Measurements from ENCODE around the gene IL17RD. TPM values are rescaled to one million over a fixed set of nuclear protein-coding genes. Genes with fewer than 3 reads are reported as not detected.

The IL17RD gene
- total RNA-seq, 2 experiments from 2014 or later, result not detected

GRCh38 chr3:57120040-57120439, 45.1 kb downstream of the IL17RD start:
- Histone ChIP-seq H3K4me3 (ENCODE audit: low read length) (no peak overlapping the region), H3K36me3 (ENCODE audit: insufficient read depth, low read length) (no peaks in the 10 kb centered on the region), H3K4me1 (ENCODE audit: insufficient read depth, low read length) (no peaks in the 10 kb centered on the region), H3K27me3 (ENCODE audit: control insufficient read depth in 1 of 2, insufficient read depth in 2 of 2, low read length in 2 of 2) (peaks cover 0 to 2% of the 10 kb centered on the region in 2 experiments), H3K9me3 (ENCODE audit: control insufficient read depth in 1 of 2, insufficient read depth in 1 of 2, low read length in 2 of 2) (no peaks in the 10 kb centered on the region), H3K27ac (ENCODE audit: low read depth in 1 of 2, low read length in 2 of 2) (no peak overlapping the region)
- ATAC-seq (ENCODE audit: poor library complexity) (no peak), DNase-seq (no peak)
- peaks cover 20% of the 10 kb centered on the region for H3K27me3 Mint-ChIP-seq
- no peaks in the 10 kb centered on the region for H3K9me3 Mint-ChIP-seq
- CTCF ChIA-PET, result no interaction called here
- H3K4me1 Mint-ChIP-seq (ENCODE audit: low read depth), result no peaks in the 10 kb centered on the region
- H3K27ac Mint-ChIP-seq, result no peak overlapping the region
- no peak for TF ChIP-seq CTCF (IDR thresholded peaks at IDR 0.05)
- no peak overlapping the region for H3K4me3 Mint-ChIP-seq
- intact Hi-C loops (cut with DNase I, micrococcal nuclease), result no loop called here
- POLR2A ChIA-PET, result no interaction called here
- H3K36me3 Mint-ChIP-seq (ENCODE audit: low read depth), result no peaks in the 10 kb centered on the region

GRCh38 chr3:57118254-57118653, 46.9 kb downstream of the IL17RD start:
- no peak overlapping the region for H3K4me3 Mint-ChIP-seq
- POLR2A ChIA-PET, result no interaction called here
- Histone ChIP-seq H3K27ac (ENCODE audit: low read depth in 1 of 2, low read length in 2 of 2) (no peak overlapping the region), H3K4me3 (ENCODE audit: low read length) (no peak overlapping the region), H3K4me1 (ENCODE audit: insufficient read depth, low read length) (no peaks in the 10 kb centered on the region), H3K9me3 (ENCODE audit: control insufficient read depth in 1 of 2, insufficient read depth in 1 of 2, low read length in 2 of 2) (no peaks in the 10 kb centered on the region), H3K27me3 (ENCODE audit: control insufficient read depth in 1 of 2, insufficient read depth in 2 of 2, low read length in 2 of 2) (peaks cover 0 to 2% of the 10 kb centered on the region in 2 experiments), H3K36me3 (ENCODE audit: insufficient read depth, low read length) (no peaks in the 10 kb centered on the region)
- no peak for TF ChIP-seq CTCF (IDR thresholded peaks at IDR 0.05)
- intact Hi-C loops (cut with DNase I, micrococcal nuclease), result no loop called here
- H3K9me3 Mint-ChIP-seq, result no peaks in the 10 kb centered on the region
- no peaks in the 10 kb centered on the region for H3K36me3 Mint-ChIP-seq (ENCODE audit: low read depth)
- no peak for DNase-seq
- no peak overlapping the region for H3K27ac Mint-ChIP-seq
- ATAC-seq (ENCODE audit: poor library complexity), result no peak
- CTCF ChIA-PET, result interaction anchor here (0.6 kb wide), 1 partner anchor 744 kb away, joined by 4 read pairs; no protein-coding TSS in a partner anchor
- peaks cover 20% of the 10 kb centered on the region for H3K27me3 Mint-ChIP-seq
- no peaks in the 10 kb centered on the region for H3K4me1 Mint-ChIP-seq (ENCODE audit: low read depth)

GRCh38 chr3:57116501-57116900, 48.7 kb downstream of the IL17RD start:
- Histone ChIP-seq H3K36me3 (ENCODE audit: insufficient read depth, low read length) (no peaks in the 10 kb centered on the region), H3K27ac (ENCODE audit: low read depth in 1 of 2, low read length in 2 of 2) (no peak overlapping the region), H3K4me3 (ENCODE audit: low read length) (no peak overlapping the region), H3K27me3 (ENCODE audit: control insufficient read depth in 1 of 2, insufficient read depth in 2 of 2, low read length in 2 of 2) (peaks cover 0 to 2% of the 10 kb centered on the region in 2 experiments), H3K4me1 (ENCODE audit: insufficient read depth, low read length) (no peaks in the 10 kb centered on the region), H3K9me3 (ENCODE audit: control insufficient read depth in 1 of 2, insufficient read depth in 1 of 2, low read length in 2 of 2) (no peaks in the 10 kb centered on the region)
- ChIA-PET POLR2A (no interaction called here), CTCF (no interaction called here)
- ATAC-seq (ENCODE audit: poor library complexity) (no peak), DNase-seq (no peak)
- H3K27me3 Mint-ChIP-seq, result peaks cover 12% of the 10 kb centered on the region
- H3K27ac Mint-ChIP-seq, result no peak overlapping the region
- no peaks in the 10 kb centered on the region for H3K4me1 Mint-ChIP-seq (ENCODE audit: low read depth)
- no peaks in the 10 kb centered on the region for H3K36me3 Mint-ChIP-seq (ENCODE audit: low read depth)
- H3K4me3 Mint-ChIP-seq, result no peak overlapping the region
- TF ChIP-seq CTCF (IDR thresholded peaks at IDR 0.05), result no peak
- H3K9me3 Mint-ChIP-seq, result no peaks in the 10 kb centered on the region
- intact Hi-C loops (cut with DNase I, micrococcal nuclease), result no loop called here

Data from CD4-positive, alpha-beta T cell (primary cell).